ENCODE results near the gene PLXDC1.

- TF ChIP-seq CTCF (IDR thresholded peaks at IDR 0.05): no peak
- TF ChIP-seq POLR2A (IDR thresholded peaks at IDR 0.05): no peak
Observed at GRCh38 chr17:39095309-39095686, 56.1 kb downstream of the PLXDC1 start.

Measured in adrenal gland (tissue), 5 donors.